ENCODE data around the gene CDC42BPG. TPM values are rescaled to one million over a fixed set of nuclear protein-coding genes. Genes with fewer than 3 reads are reported as not detected.

The CDC42BPG gene
- total and polyA plus RNA-seq, 9 of the 15 experiments (the other 6 are each of a cell fraction or from before 2014, with no cell fraction given), result 0.04 to 8.8 (median 2.1) TPM

GRCh38 chr11:64887757-64888405, 43.4 kb upstream of the CDC42BPG start (continued):
- TF ChIP-seq THRB (CRISPR knock-in tag; conservative IDR thresholded peaks at IDR 0.05) (no peak; the same call in 1 of the 2 replicates), ETS2 (tag; IDR thresholded peaks at IDR 0.05; ENCODE audit: borderline replicate concordance, poor library complexity, severe bottlenecking) (no peak), SMARCA5 (IDR thresholded peaks at IDR 0.05) (no peak), PRDM10 (IDR thresholded peaks at IDR 0.05; ENCODE audit: partially characterized antibody) (no peak), POU5F1 (IDR thresholded peaks at IDR 0.05; ENCODE audit: borderline replicate concordance, low read depth, low read length, partially characterized antibody) (no peak), NR2C1 (IDR thresholded peaks at IDR 0.05) (no peak), NR2C1 (tag; IDR thresholded peaks at IDR 0.05) (no peak), CC2D1A (IDR thresholded peaks at IDR 0.05) (no peak), SMC3 (conservative IDR thresholded peaks at IDR 0.05; ENCODE audit: insufficient read depth, low read depth, low read length) (peak; percentile 51), NCOA6 (IDR thresholded peaks at IDR 0.05) (no peak), ZNF23 (CRISPR knock-in tag; IDR thresholded peaks at IDR 0.05) (no peak), NFE2L1 (tag; IDR thresholded peaks at IDR 0.05; ENCODE audit: borderline replicate concordance, low read depth) (no peak), KLF16 (IDR thresholded peaks at IDR 0.05) (peak; percentile 61; the same call in 1 of the 2 replicates), STAG1 (CRISPR knock-in tag; IDR thresholded peaks at IDR 0.05; ENCODE audit: borderline replicate concordance) (no peak), ATF3 (IDR thresholded peaks at IDR 0.05) (no peak), ATF3 (CRISPR knock-in tag; conservative IDR thresholded peaks at IDR 0.05) (no peak), KDM2B (CRISPR knock-in tag; IDR thresholded peaks at IDR 0.05) (no peak), ID3 (CRISPR knock-in tag; IDR thresholded peaks at IDR 0.05) (no peak), ID3 (tag; IDR thresholded peaks at IDR 0.05) (peak; percentile 58; the same call in 1 of the 2 replicates), KHSRP (IDR thresholded peaks at IDR 0.05) (no peak), ZBTB9 (CRISPR knock-in tag; IDR thresholded peaks at IDR 0.05) (peak; percentile 73; the same call in 1 of the 2 replicates)

All from K562 (cell line).